HG02943 (cell line): ENCODE measurements around the gene DOK5.

Source experiments
- ATAC-seq: cut with Tn5 transposase; IDR thresholded peaks from one replicate; pipeline ENCODE4 v1.9.1; 2021; ENCODE audit warnings: mild to moderate bottlenecking, low read depth, moderate library complexity; ENCODE audit not compliant: unreplicated experiment

Gene DOK5

GRCh38 chr20:54510541-54511129 lies 35.2 kb downstream of the DOK5 start:
- no peak for ATAC-seq

DNA sequence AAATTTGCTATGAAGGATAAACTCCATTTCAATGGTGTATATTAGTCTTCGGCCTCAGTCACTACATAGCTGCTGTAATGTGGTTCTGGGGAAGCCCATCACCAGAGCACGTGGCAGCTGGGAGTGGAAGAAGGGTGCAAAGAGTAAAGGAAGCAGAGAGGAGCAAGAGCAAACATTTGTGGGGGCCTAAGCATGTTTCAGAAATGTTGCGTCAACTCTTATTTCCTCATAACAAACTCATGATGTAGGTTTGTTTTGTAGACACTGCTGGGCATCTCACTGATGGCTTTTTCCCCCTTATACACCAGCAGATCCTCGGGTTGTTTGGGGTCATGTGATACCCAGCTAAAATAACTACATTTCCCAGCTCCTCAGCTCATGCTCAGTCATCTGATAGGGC lies 37.3 kb downstream of the DOK5 start:
- no peak for ATAC-seq

DNA sequence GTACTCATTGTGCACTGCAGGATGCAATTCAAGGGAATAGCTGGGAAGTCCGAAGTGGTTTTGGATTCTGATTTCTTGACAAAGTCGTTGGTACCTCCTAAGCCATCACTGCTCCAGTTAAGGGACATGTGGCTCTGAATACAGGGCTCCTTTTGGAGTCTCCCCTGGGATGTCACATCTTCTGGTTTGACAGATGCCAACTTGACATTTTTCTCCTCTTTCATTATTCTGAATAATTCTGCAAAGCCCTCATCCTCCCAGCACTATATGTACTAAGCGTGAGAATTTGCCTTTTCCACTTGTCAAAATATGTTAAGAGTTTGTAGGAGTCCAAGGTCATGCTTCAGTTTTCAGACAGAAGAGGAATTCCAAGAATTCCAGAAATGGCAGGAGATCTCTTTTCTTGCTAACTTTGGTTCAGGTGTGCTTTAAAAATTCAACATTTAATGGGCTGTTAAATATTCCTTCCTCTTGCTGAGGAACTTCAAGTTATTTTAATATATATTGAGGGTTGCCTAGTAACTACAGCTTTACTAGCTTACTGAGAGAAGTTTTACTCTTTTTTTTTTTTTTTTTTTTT lies 38.7 kb downstream of the DOK5 start:
- ATAC-seq = no peak

- ATAC-seq = no peak
Measured at GRCh38 chr20:54515793-54516628, 40.6 kb downstream of the DOK5 start.

DNA sequence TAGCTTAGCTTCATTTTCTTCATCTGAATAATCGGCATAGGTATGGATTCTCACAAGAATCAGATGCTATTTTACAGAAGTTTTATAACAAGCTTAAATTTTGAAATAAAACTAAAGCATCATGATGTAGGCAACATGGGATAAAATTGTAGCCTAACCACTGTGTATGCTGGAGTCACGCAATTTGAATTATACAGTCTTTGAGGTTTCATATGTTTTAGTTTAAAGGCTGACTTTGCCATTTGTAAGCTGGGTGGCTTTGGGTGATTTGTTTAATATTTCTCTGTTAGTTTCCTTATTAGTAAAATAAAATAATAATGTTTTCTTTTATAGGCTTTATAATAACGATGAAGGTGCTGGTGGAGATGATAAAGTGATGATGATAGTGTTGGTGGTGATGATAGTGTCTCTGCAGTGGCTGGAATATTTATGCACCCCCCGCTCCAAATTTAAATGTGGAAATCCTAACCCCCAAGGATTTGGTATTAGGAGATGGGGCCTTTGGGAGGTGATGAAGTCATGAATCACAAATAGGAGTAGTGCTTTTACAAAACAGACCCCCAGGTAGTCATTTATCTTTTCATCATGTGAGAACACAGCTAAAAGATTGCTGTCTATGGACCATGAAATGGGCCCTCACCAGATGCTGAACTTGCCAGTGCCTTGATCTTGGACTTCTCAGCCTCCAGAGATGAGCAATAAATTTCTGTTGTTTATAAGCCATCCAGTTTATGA lies 42.0 kb downstream of the DOK5 start:
- ATAC-seq = no peak

DNA sequence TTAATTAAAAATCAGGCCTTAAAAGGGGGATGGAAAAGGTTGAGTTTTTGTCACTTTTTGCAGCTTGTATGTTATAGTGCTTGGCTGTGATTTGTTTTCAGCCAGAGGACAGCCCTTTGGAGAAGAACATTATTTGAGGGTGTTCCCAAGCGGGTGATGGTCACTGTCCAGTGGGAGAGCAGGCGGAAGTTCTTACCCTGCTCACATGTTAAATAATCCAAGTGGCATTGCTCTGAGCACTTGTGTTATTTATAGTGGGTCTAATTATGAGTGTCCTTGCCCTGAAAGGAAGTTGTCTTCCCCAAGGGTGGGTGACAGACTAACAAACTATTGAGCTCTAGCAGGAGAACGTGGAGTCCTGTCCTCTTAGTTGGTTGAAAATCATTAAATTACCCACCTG lies 49.5 kb downstream of the DOK5 start:
- ATAC-seq = no peak

- no peak for ATAC-seq
Measured at GRCh38 chr20:54525916-54526590, 50.7 kb downstream of the DOK5 start.

GRCh38 chr20:54526801-54527200 lies 51.4 kb downstream of the DOK5 start:
- no peak for ATAC-seq

GRCh38 chr20:54532573-54532972 lies 57.2 kb downstream of the DOK5 start:
- no peak for ATAC-seq

GRCh38 chr20:54534101-54534500 lies 58.7 kb downstream of the DOK5 start:
- no peak for ATAC-seq

DNA sequence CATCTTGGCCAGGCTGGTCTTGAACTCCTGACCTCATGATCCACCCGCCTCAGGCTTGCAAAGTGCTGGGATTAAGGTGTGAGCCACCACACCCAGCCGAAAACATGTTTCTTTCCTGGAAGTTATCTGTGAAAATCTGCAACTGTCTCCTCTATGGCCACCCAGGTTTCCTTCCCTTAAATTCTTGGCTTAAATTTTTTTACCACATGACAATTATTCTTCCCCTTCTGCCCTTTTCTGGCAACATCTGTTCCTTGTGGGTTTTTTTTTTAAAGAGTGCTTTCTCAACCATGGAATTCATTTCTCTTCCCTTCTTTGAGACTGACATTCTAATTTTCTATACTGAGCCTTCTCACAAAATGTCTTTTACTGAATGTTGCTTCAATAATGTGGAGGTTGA lies 59.6 kb downstream of the DOK5 start:
- ATAC-seq = no peak

DNA sequence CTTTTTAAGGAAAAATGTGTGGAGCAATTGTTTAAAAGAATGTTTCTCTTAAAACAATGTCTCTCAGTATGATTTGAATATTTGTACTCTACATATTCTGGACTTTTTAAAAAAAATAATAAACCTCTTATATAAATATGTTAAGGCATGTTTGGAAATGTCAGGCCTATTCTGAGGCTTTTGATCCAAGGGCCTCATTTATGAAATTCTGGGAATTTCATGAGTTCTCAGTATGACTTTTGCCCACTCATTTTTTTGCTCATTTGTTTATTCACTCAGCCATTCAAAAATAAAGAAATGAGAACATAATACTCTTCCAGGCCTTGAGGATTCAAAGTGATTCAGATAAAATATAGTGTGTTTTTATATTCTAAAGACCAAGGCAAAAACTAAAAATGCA lies 60.4 kb downstream of the DOK5 start:
- no peak for ATAC-seq

GRCh38 chr20:54539521-54540046 lies 64.2 kb downstream of the DOK5 start:
- ATAC-seq = no peak

DNA sequence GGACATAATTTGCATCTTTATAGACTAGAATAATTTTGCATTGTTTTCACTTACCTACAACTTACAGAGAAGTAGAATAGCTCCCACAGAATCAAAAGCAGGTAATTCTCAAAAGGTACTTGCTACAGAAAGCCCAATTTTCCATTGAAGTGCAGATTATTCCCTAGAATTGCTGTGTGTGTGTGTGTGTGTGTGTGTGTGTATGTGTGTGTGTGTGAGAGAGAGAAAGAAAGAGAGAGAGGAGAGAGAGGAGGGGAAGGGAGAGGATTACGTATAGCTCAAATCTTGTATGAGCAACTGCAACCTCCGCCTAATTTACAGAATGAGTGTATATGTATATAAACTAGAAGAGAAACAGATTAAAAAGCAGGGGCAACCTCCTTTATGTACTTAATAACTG lies 68.0 kb downstream of the DOK5 start:
- ATAC-seq = no peak

- ATAC-seq = no peak
Measured at GRCh38 chr20:54545676-54546358, 70.4 kb downstream of the DOK5 start.

- ATAC-seq = no peak
Measured at GRCh38 chr20:54548849-54549248, 73.5 kb downstream of the DOK5 start.

DNA sequence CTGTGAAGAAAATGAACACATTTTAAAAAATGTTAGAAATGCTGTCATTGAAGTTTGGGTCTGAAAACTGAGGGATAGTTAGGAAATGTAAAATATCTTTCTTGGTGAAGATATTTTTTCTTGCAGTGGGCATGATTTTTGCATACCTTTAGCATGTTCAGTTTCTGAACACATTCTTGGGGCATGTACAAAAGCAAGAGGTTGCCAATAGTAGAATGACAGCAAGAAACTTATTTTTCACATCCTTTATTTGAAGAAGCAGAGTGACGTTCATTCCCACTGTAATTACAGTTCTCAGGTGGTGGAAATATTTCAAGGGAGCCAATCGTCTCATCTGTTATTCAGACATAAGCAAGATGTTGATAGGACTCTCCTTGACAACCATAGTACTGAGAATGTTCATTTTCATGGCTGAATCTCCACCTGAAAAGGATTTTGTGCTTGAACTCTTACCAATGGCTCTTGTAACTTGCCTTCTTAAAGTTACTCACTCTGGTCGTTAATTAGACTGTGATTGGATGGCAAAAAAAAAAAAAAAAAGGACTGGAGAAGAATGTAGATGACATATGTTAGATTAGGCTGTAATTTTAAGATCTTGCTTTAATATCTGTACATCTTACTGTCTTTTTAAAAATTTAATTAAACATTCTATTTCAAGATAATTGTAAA lies 74.4 kb downstream of the DOK5 start:
- no peak for ATAC-seq

DNA sequence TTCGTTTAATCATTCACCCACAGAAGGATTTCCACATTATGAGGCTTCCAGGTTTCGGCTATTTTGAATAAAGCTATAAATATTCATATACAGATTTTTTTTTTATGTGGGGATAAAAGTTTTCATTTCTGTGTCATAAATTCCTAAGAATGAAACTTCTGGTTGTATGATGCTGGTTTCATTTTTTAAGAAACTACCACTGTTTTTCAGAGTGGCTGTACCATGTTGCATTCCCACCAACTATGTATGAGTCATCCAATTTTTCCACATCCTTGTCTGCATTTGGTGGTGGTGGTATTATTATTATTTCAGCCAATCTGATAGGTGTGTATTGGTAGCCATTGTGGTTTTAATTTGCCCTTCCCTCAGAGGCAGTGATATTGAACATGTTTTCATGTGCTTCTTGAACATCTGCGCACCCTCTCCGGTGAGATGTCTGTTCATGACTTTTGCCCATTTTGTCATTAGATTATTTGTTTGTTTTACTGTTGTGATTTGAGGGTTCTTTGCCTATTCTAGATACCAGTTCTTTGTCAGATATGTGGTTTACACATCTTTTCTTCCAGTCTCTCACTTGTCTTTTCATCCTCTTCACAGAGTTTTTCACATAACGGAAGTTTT lies 75.5 kb downstream of the DOK5 start:
- no peak for ATAC-seq

GRCh38 chr20:54554006-54554405 lies 78.6 kb downstream of the DOK5 start:
- ATAC-seq = no peak
